Measurements from ENCODE around the gene CASD1.

- TF ChIP-seq CTCF (IDR thresholded peaks at IDR 0.05 in 4 of 5, conservative IDR thresholded peaks at IDR 0.05 in 1 of 5) = no peak
- no peak for TF ChIP-seq POLR2A (IDR thresholded peaks at IDR 0.05)
Measured at GRCh38 chr7:94532676-94533075, 23.1 kb downstream of the CASD1 start.

Measured in gastrocnemius medialis (tissue), 4 donors.